DOHH2 (cell line): ENCODE measurements around the gene ACTL6B.

Experiments used
- H3F3A ChIP-seq: fragments of 200-600 bp; sonication (generic), shearing (Covaris generic); 2 replicates; pipeline ENCODE4 v1.6.0; 2016; ENCODE audit warnings: antibody characterized with exemption, mild to moderate bottlenecking; ENCODE audit not compliant: control insufficient read depth, insufficient read depth
- H3K27ac ChIP-seq: fragments of 200-600 bp; sonication (generic); 2 replicates; pipeline ENCODE4 v1.5.1; 2014; ENCODE audit warnings: low read depth, mild to moderate bottlenecking, low read length, moderate library complexity
- H3K27me3 ChIP-seq: fragments of 200-600 bp; sonication (generic); 2 replicates; pipeline ENCODE4 v1.6.1; 2014; ENCODE audit warnings: mild to moderate bottlenecking, low read length, mixed read lengths; ENCODE audit not compliant: control insufficient read depth
- H3K36me3 ChIP-seq: fragments of 200-600 bp; sonication (generic); 2 replicates; pipeline ENCODE4 v1.6.1; 2014; ENCODE audit warnings: mild to moderate bottlenecking, low read length, moderate library complexity, mixed read lengths; ENCODE audit not compliant: control insufficient read depth
- H3K4me1 ChIP-seq: fragments of 200-600 bp; sonication (generic); 2 replicates; pipeline ENCODE4 v1.6.1; 2014; ENCODE audit warnings: mild to moderate bottlenecking, low read length, mixed read lengths; ENCODE audit not compliant: control insufficient read depth
- H3K4me2 ChIP-seq: fragments of 200-600 bp; sonication (generic); 2 replicates; pipeline ENCODE4 v1.6.0; 2014; ENCODE audit warnings: mild to moderate bottlenecking, low read length, moderate library complexity
- H3K4me3 ChIP-seq: fragments of 200-600 bp; sonication (generic); 2 replicates; pipeline ENCODE4 v1.5.1; 2014; ENCODE audit warnings: mild to moderate bottlenecking, low read length, mixed read lengths
- H3K79me2 ChIP-seq: fragments of 200-600 bp; sonication (generic); 2 replicates; pipeline ENCODE4 v1.6.1; 2014; ENCODE audit warnings: mild to moderate bottlenecking, low read length, mixed read lengths; ENCODE audit not compliant: control insufficient read depth
- H3K9me2 ChIP-seq: fragments of 200-600 bp; sonication (generic); replicated peaks from 2 replicates; pipeline ENCODE4 v1.6.1; 2014; ENCODE audit warnings: mild to moderate bottlenecking, low read length, mixed read lengths; ENCODE audit not compliant: control insufficient read depth
- H3K9me3 ChIP-seq: fragments of 200-600 bp; sonication (generic); 2 replicates; pipeline ENCODE4 v1.6.1; 2014; ENCODE audit warnings: antibody characterized with exemption, low read length, mixed read lengths; ENCODE audit not compliant: control insufficient read depth, insufficient read depth
- H4K20me1 ChIP-seq: fragments of 200-600 bp; sonication (generic); 2 replicates; pipeline ENCODE4 v1.6.0; 2014; ENCODE audit warnings: low read depth, mild to moderate bottlenecking, antibody characterized with exemption, low read length, moderate library complexity; ENCODE audit not compliant: control insufficient read depth, insufficient read depth
- EZH2phosphoT487 ChIP-seq: fragments of 200-600 bp; sonication (generic); IDR thresholded peaks from 2 replicates; pipeline ENCODE4 v1.6.1; 2017; ENCODE audit warnings: borderline replicate concordance, mild to moderate bottlenecking, antibody characterized with exemption, low read length, moderate library complexity, mixed read lengths
- TF ChIP-seq, protein P1 (sequence below): fragments of 200-600 bp; sonication (generic); IDR thresholded peaks from one replicate; pipeline ENCODE4 v1.5.1; 2014; ENCODE audit warnings: antibody characterized with exemption, mild to moderate bottlenecking, low read depth, low read length; ENCODE audit not compliant: poor library complexity, severe bottlenecking

Gene ACTL6B

DNA sequence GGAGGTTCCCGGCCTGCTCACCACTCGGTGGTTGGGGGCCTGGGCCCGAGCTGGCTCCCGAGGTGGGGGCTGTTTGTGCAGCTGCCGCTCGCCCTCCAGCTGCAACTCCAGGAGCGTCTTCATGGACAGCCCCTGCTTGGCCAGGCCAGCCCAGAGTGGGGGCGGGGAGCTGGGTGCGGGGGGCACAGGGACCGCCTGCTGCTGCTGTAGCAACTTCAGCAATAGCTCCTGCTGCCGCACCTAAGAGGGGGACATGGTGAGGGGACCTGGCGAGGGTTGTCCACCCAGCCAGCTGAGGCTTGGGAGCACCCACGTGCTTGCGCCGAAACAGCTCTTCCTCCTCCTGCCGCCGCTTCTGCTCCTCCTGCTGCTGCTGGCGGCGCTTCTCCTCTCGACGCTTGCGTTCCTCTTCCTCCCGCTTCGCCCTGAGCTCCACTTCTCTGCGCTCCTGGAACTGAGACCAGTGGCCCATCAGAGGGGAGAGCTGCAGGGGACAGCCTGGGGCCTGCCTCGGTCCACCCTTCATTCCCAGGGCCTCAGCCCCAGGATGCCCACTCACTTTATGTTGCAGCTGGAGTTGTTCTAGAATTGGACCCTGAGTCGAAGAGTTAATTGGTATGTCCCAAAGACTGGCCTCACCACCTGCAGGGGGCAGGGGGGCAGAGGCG is 26.9 kb upstream of the ACTL6B start:
- no peak for TF ChIP-seq EZH2phosphoT487
- TF ChIP-seq, protein P1, sequence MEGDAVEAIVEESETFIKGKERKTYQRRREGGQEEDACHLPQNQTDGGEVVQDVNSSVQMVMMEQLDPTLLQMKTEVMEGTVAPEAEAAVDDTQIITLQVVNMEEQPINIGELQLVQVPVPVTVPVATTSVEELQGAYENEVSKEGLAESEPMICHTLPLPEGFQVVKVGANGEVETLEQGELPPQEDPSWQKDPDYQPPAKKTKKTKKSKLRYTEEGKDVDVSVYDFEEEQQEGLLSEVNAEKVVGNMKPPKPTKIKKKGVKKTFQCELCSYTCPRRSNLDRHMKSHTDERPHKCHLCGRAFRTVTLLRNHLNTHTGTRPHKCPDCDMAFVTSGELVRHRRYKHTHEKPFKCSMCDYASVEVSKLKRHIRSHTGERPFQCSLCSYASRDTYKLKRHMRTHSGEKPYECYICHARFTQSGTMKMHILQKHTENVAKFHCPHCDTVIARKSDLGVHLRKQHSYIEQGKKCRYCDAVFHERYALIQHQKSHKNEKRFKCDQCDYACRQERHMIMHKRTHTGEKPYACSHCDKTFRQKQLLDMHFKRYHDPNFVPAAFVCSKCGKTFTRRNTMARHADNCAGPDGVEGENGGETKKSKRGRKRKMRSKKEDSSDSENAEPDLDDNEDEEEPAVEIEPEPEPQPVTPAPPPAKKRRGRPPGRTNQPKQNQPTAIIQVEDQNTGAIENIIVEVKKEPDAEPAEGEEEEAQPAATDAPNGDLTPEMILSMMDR, result no peak
- Histone ChIP-seq H3K4me3 (no peak overlapping the region), H4K20me1 (peaks cover 3% of the 10 kb centered on the region; the same call in 1 of the 2 replicates), H3K79me2 (peaks cover 7% of the 10 kb centered on the region), H3K4me2 (no peak overlapping the region), H3K9me3 (no peaks in the 10 kb centered on the region), H3K4me1 (no peaks in the 10 kb centered on the region), H3K27ac (no peak overlapping the region), H3K36me3 (peaks cover 96% of the 10 kb centered on the region), H3F3A (peaks cover 15% of the 10 kb centered on the region), H3K9me2 (no peaks in the 10 kb centered on the region), H3K27me3 (no peaks in the 10 kb centered on the region)

DNA sequence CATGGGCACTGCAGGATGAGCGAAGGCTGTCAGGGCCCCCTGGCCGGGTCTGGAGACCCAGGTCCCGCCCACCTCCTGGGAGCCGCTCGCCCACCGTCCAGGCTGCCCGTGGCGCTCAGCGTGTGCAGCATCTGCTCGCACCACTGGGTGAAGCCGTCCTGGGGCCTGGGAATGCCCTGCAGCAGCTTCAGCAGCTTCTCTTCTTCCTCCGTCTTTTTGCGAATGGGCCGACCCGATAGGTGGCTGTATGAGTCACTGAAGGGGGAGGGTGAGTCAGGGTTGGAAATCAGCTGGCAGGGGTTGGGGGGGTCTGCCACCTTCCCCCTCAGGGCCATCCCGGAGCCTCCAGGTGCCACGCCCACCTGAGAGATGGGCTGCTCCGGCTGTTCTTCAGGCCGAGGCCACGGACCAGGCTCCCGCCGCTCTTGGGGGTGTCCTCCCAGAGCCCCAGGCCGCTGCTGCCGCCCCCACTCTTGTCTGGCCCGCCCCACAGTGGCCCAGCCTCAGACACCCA is 26.0 kb upstream of the ACTL6B start:
- Histone ChIP-seq H3K36me3 (peaks cover 96% of the 10 kb centered on the region), H4K20me1 (no peaks in the 10 kb centered on the region; the same call in 1 of the 2 replicates), H3K4me3 (no peak overlapping the region), H3K27me3 (no peaks in the 10 kb centered on the region), H3K4me2 (no peak overlapping the region), H3K9me2 (no peaks in the 10 kb centered on the region), H3K79me2 (peaks cover 9% of the 10 kb centered on the region), H3K27ac (no peak overlapping the region), H3K9me3 (no peaks in the 10 kb centered on the region), H3F3A (peaks cover 15% of the 10 kb centered on the region), H3K4me1 (no peaks in the 10 kb centered on the region)
- TF ChIP-seq, protein P1, result no peak
- TF ChIP-seq EZH2phosphoT487, result no peak

DNA sequence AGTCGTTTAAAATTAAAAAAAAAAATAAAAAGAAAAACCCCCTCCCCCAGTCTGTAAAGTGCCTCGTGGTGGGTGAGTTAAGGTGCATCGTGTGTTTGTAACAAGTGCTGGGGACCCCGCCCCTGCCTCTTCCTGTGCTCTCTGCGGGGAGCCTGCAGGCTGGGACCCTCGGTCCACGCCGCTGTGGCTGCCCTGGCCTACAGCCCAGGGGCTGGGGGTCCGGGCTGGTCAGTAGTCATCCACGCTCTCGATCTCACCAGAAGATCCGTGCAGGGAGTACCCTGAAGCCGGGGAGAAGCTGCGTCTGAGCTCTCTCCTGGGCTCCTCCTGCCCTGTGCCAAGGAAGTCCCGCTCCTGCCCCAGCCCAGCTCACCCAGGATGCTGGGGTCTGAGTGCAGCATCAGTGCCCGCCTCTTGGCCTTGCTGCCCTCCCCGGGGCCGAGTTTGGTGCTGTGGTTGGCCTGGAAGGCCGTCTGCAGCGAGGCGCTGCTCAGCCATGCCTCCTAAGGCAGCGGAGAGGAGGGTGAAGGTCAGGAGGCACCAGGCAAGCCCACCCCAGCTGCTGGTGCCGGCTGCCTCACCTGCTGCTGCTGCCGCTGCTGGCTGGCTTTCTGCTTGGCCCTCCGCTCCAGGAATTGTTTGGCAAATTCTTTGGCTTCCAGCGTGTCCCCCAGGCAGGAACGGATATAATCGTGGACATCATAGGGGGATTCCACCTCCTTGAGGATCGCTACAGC is 25.4 kb upstream of the ACTL6B start:
- Histone ChIP-seq H3K27me3 (no peaks in the 10 kb centered on the region), H3K4me1 (peaks cover 2% of the 10 kb centered on the region), H3K36me3 (peaks cover 96% of the 10 kb centered on the region), H3K4me2 (no peak overlapping the region), H3K79me2 (peaks cover 15% of the 10 kb centered on the region), H4K20me1 (peaks cover 3% of the 10 kb centered on the region), H3K9me3 (no peaks in the 10 kb centered on the region), H3K4me3 (no peak overlapping the region), H3K27ac (no peak overlapping the region), H3F3A (peaks cover 15% of the 10 kb centered on the region), H3K9me2 (no peaks in the 10 kb centered on the region)
- TF ChIP-seq, protein P1, result no peak
- no peak for TF ChIP-seq EZH2phosphoT487
